Breast epithelium (tissue), 4 donors: ENCODE data around the gene F3. TPM values are rescaled to one million over a fixed set of nuclear protein-coding genes. Genes with fewer than 3 reads are reported as not detected.

Experiments
- DNase-seq, 2 donors: peaks; one replicate each; pipeline ENCODE4 v3.0.0-alpha.2; 2019; ENCODE audit warnings: low spot score in 2 of 2
- H3K27ac ChIP-seq, 2 donors: fragments of 200-600 bp; sonication (generic) in 1 of 2; one replicate each; pipeline ENCODE4 v1.5.1; 2016 to 2019; ENCODE audit warnings: mild to moderate bottlenecking in 1 of 2
- H3K27me3 ChIP-seq, 2 donors: fragments of 200-600 bp; sonication (generic) in 1 of 2; one replicate each; pipeline versions ENCODE4 v1.5.1 to v1.6.0; 2017 to 2019; ENCODE audit warnings: control low read depth in 1 of 2, mild to moderate bottlenecking in 1 of 2
- H3K36me3 ChIP-seq: fragments of 200-600 bp; one replicate; pipeline ENCODE4 v1.5.1; 2019
- H3K4me1 ChIP-seq, 2 donors: fragments of 200-600 bp; sonication (generic); one replicate each; pipeline ENCODE4 v1.5.1; 2016 to 2019; ENCODE audit warnings: control low read depth in 1 of 2
- H3K4me3 ChIP-seq, 3 donors: fragments of 200-600 bp; sonication (generic); 1 replicate in 2 of 3; 2 replicates in 1 of 3; pipeline ENCODE4 v1.5.1; 2016 to 2019; ENCODE audit warnings: mild to moderate bottlenecking in 3 of 3, moderate library complexity in 2 of 3
- H3K9me3 ChIP-seq, 2 donors: fragments of 200-600 bp; sonication (generic) in 1 of 2; one replicate each; pipeline ENCODE4 v1.5.1; 2016 to 2019; ENCODE audit warnings: control low read depth in 1 of 2
- CTCF ChIP-seq, 3 donors: fragments of 450-650 bp; IDR thresholded peaks; one replicate each; pipeline ENCODE4 v1.5.1; 2016 to 2017; ENCODE audit warnings: antibody characterized with exemption in 3 of 3, mild to moderate bottlenecking in 3 of 3, moderate library complexity in 3 of 3
- POLR2A ChIP-seq: fragments of 450-650 bp; IDR thresholded peaks from one replicate; pipeline ENCODE4 v1.6.1; 2016; ENCODE audit warnings: antibody characterized with exemption, mild to moderate bottlenecking, moderate library complexity
- POLR2AphosphoS5 ChIP-seq, 3 donors: sonication (generic); formaldehyde crosslinking; IDR thresholded peaks; one replicate each; pipeline ENCODE4 v1.6.1; 2017; ENCODE audit warnings: antibody characterized with exemption in 3 of 3
- intact Hi-C: fragments of 100-400 bp; cut with DNase I; formaldehyde crosslinking; loops from one replicate; pipeline ENCODE4 v1.15.1; 2023; ENCODE audit warnings: low total_unique reads
- total RNA-seq, 3 donors: library from RNA; depleted of rRNA; stranded (reverse); fragments of >200 nt; gene quantifications; one replicate each; pipeline ENCODE4 v1.1.0, GENCODE V29; 2016

The F3 gene
- total RNA-seq, 3 donors from 2014 or later: 61.9 to 115 (median 108) TPM

GRCh38 chr1:94550800-94551241, 9.3 kb upstream of the F3 start:
- intact Hi-C loops: no loop called here
- Histone ChIP-seq H3K4me1 (no peaks in the 10 kb centered on the region), H3K27ac (peak overlapping the region; percentile 9 to 54), H3K9me3 (no peaks in the 10 kb centered on the region), H3K36me3 (no peaks in the 10 kb centered on the region), H3K27me3 (no peaks in the 10 kb centered on the region), H3K4me3 (no peak overlapping the region)
- no peak for DNase-seq
- TF ChIP-seq CTCF (IDR thresholded peaks at IDR 0.05) (no peak), POLR2A (no peak), POLR2AphosphoS5 (IDR thresholded peaks at IDR 0.05) (no peak)

DNA sequence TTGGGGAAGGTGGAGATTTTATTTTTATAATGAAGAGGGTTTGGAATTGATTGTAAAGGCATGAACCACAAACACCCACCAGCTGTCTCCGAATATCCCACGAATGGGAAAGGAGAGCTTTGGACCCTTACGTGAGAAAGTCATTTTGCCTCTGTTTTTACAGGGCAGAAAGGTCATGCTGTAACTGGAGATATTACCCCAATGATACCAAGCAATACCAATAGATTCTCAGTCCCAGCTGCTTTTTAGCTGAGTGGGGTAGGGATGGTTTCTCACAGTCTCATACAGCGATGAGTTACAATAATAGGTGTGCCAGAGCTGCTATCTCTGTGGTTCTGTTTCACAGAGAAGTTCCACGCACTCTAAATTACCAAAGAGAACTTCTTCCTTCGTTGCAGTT, 8.8 kb upstream of the F3 start:
- no peak for DNase-seq
- peak overlapping the region; percentile 9 to 54 for H3K27ac ChIP-seq
- no peaks in the 10 kb centered on the region for H3K27me3 ChIP-seq
- H3K36me3 ChIP-seq: no peaks in the 10 kb centered on the region
- H3K4me3 ChIP-seq: no peak overlapping the region
- H3K4me1 ChIP-seq: no peaks in the 10 kb centered on the region
- TF ChIP-seq POLR2A (no peak), CTCF (IDR thresholded peaks at IDR 0.05) (no peak), POLR2AphosphoS5 (IDR thresholded peaks at IDR 0.05) (no peak)
- intact Hi-C loops: no loop called here
- H3K9me3 ChIP-seq: no peaks in the 10 kb centered on the region

DNA sequence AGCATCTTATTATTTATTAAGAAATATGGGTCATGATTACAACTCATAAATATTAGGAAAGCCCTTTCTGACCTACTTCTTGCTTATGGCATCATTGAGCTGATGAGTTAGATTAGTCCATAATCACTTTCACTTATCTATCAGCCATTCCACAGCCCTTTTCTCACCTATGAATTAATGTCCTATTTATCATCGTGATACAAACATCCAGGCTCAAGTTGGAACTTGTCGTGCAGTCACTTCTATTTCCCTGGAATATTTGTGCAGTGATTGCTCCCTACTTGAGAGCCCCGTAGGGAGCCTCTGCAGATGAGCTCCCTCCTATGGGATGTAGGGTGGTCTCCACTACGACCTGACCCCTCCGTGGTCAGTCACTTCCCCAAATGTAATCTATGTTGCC, 8.1 kb upstream of the F3 start:
- TF ChIP-seq CTCF (IDR thresholded peaks at IDR 0.05): no peak
- TF ChIP-seq POLR2AphosphoS5 (IDR thresholded peaks at IDR 0.05): no peak
- no peak for TF ChIP-seq POLR2A
- Histone ChIP-seq H3K27me3 (no peaks in the 10 kb centered on the region), H3K4me1 (no peaks in the 10 kb centered on the region), H3K36me3 (no peaks in the 10 kb centered on the region), H3K4me3 (no peak overlapping the region), H3K9me3 (no peaks in the 10 kb centered on the region), H3K27ac (peak overlapping the region in 1 of 2 donors; percentile 6)
- no peak for DNase-seq
- intact Hi-C loops: no loop called here

GRCh38 chr1:94544706-94545490, 3.3 kb upstream of the F3 start:
- Histone ChIP-seq H3K4me1 (peaks cover 0 to 4% of the 10 kb centered on the region in 2 donors), H3K27ac (peak overlapping the region; percentile 35 to 52), H3K27me3 (no peaks in the 10 kb centered on the region), H3K4me3 (no peak overlapping the region), H3K9me3 (no peaks in the 10 kb centered on the region), H3K36me3 (no peaks in the 10 kb centered on the region)
- TF ChIP-seq POLR2AphosphoS5 (IDR thresholded peaks at IDR 0.05) (no peak), CTCF (IDR thresholded peaks at IDR 0.05) (no peak), POLR2A (no peak)
- intact Hi-C loops: no loop called here
- no peak for DNase-seq

DNA sequence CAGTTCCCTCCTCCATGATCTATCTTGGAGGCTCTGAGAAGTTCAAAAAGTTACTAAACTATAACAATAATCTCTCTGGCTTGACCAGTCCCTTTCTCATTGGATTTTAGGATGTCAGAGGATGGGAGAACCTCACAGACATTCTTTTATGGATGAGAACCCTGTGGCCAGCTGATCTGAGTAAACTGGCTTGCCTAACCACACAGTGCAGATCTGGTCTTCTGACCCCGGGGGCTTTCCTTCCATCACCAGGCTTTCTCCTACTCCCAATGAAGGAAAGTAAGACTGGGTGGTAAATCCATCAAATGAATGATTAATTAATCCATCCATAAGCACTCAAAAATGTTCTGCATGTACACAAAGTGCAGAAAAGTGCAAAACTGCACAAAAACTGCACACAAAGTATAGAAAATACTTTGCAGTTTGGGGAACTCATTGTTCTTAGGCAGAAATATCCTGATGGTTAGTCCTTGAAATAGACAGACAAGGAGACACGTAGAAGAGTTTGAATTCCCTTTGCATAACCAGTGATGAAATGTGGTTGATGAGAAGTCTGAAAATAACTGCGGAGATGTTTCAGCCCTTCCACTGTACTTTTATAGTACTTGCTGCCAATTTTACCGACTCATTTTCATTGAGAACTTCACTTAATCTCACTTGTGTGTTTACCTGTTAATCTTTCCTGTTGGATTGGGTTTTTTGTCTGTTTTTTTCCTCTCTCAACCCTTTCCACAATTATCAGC, 2.5 kb upstream of the F3 start:
- intact Hi-C loops: no loop called here
- DNase-seq: no peak
- H3K9me3 ChIP-seq: no peaks in the 10 kb centered on the region
- TF ChIP-seq POLR2A (no peak), POLR2AphosphoS5 (IDR thresholded peaks at IDR 0.05) (no peak), CTCF (IDR thresholded peaks at IDR 0.05) (no peak)
- H3K27me3 ChIP-seq: no peaks in the 10 kb centered on the region
- no peak overlapping the region for H3K4me3 ChIP-seq
- no peaks in the 10 kb centered on the region for H3K36me3 ChIP-seq
- H3K27ac ChIP-seq: peak overlapping the region; percentile 35 to 52
- peaks cover 0 to 4% of the 10 kb centered on the region in 2 donors for H3K4me1 ChIP-seq
